NB4 (cell line): Measurements from ENCODE around the gene FAM229B.
A peak's percentile ranks its signal among the peaks of the same experiment; 100 is the strongest.
"Not testable (repeated sequence)": the region's sequence is repeated elsewhere in the genome, so short reads cannot be mapped to it uniquely, and the experiment has no call there.

Source experiments
- DNase-seq: peaks from one replicate; pipeline ENCODE4 v3.0.0; 2010; ENCODE audit warnings: low read depth
- H3K4me3 ChIP-seq: one replicate; pipeline ENCODE4 v1.5.1; 2011; ENCODE audit warnings: mild to moderate bottlenecking, low read depth, low read length, moderate library complexity
- MYC ChIP-seq: IDR thresholded peaks from 2 replicates; pipeline ENCODE4 v1.6.1; 2011; ENCODE audit warnings: low read depth, low read length
- POLR2A ChIP-seq: IDR thresholded peaks from 2 replicates; pipeline ENCODE4 v1.6.1; 2011; ENCODE audit warnings: mild to moderate bottlenecking; ENCODE audit not compliant: insufficient read length; ENCODE audit errors: extremely low read depth
- TF ChIP-seq, protein P1 (sequence below): IDR thresholded peaks from one replicate; pipeline ENCODE4 v1.5.1; 2012; ENCODE audit warnings: low read depth, low read length
- TF ChIP-seq, protein P2 (sequence below): IDR thresholded peaks from 2 replicates; pipeline ENCODE4 v1.6.1; 2011; ENCODE audit warnings: low read depth, low read length

Gene FAM229B

DNA sequence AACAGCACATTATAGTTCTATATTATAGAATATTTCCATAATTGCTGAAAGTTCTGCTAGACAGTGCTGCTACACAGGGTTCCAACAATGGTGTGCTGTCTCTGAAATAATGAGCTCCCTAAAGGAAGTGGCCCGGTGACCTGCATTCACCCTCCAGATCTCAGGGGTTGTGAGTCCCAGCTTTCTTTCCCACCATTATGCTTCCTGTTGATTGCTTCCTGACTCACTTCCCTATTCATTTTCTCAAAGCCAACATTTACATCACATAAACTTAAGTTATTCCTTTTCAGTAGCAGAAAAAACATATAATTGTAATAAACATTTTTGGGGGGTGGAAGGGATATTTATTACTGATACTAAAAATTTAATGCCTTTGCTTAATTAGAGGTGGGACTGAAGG is 46.4 kb upstream of the FAM229B start:
- DNase-seq, result no peak
- H3K4me3 ChIP-seq, result no peak overlapping the region
- TF ChIP-seq POLR2A (no peak), MYC (no peak)
- TF ChIP-seq, protein P1, sequence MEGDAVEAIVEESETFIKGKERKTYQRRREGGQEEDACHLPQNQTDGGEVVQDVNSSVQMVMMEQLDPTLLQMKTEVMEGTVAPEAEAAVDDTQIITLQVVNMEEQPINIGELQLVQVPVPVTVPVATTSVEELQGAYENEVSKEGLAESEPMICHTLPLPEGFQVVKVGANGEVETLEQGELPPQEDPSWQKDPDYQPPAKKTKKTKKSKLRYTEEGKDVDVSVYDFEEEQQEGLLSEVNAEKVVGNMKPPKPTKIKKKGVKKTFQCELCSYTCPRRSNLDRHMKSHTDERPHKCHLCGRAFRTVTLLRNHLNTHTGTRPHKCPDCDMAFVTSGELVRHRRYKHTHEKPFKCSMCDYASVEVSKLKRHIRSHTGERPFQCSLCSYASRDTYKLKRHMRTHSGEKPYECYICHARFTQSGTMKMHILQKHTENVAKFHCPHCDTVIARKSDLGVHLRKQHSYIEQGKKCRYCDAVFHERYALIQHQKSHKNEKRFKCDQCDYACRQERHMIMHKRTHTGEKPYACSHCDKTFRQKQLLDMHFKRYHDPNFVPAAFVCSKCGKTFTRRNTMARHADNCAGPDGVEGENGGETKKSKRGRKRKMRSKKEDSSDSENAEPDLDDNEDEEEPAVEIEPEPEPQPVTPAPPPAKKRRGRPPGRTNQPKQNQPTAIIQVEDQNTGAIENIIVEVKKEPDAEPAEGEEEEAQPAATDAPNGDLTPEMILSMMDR, result no peak
- TF ChIP-seq, protein P2, sequence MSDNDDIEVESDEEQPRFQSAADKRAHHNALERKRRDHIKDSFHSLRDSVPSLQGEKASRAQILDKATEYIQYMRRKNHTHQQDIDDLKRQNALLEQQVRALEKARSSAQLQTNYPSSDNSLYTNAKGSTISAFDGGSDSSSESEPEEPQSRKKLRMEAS, result no peak

DNA sequence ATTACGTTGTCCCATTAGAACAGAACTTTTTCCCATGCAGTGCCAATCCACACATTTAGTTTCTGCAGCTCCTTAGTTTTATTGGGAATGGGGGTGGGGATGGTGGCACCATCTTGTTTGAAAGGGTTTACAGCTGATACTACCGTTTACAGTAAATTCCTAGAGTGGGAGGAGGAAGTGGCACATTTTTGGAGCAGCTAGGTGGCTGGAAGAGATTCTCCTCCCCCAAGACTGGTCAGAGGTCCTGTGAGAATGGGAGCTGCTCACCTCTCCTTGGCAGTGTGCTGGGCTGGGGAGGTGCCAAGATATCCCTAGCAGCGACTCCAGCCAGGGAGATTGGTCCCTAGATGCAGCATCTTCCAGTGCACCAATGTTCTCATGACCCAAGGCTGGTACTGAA is 45.9 kb upstream of the FAM229B start:
- TF ChIP-seq POLR2A (no peak), MYC (no peak)
- TF ChIP-seq, protein P2, result no peak
- TF ChIP-seq, protein P1, result no peak
- DNase-seq, result no peak
- H3K4me3 ChIP-seq, result no peak overlapping the region

DNA sequence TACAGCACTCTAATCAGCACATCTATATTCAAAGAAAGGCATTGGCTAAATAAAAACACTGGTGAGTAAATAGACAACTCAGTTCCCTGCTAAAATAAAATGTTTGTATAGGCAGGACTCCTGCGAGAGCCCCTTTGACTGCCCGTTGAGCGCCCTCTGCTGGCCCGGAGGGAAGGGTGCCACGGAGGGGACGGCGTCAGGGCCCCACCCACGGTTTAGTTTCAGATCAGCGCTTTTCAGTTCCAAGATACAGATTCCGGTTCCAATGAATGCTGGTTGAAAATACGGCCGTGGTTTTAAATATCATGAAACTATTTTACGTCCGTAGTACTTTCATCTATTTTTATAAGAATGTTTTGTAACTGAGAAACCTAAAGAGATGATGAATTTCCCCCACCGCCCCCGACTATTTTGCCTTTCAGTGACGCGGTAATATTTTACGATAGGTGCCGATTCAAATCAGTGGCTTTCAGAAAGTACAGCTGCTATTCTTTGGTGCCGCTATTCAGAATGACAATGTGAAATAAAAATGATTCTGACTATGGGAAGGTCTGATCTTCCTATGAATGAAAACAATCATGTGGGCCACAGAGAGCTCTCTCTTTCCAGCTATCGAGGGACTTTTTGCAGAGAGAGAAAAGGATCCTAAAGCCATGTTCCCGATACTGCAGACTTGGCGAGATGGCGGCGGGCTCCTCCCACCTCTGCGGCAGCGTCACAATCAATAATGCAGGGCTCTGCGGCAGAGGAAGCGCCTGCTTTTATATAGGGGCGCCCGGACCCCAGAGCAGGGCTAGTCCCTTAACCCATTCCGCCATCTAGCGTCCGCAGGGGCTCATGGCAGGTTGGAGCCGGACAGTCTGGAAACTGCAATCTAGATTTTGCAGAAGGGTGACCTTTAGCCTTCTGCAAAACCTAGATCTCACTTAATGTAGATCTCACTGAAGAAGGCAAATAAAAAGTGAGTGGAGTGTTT is 44.1 kb upstream of the FAM229B start:
- peak overlapping the region; percentile 89 for H3K4me3 ChIP-seq
- TF ChIP-seq, protein P1, result peak; percentile 98
- TF ChIP-seq MYC, result no peak
- peak; percentile 95 for DNase-seq

DNA sequence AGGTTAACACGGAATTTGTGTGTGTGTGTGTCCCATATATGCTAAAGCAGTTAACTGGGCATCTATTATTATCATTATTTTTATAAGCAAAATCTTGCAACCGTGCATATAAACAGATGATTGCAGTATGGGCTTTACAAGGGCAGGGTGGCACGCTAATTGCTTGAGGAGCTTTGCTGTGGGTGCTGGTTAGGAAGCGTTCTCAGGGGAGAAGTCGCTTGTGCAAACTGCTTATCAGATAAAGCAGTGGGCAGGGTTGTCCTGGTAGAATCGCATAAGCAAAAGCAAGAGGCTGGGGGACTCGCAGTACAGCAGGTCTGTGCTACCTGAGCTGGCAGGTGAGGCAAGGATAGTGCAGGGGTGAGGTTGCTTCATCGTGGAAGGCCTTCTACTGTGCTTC is 43.2 kb upstream of the FAM229B start:
- H3K4me3 ChIP-seq, result no peak overlapping the region
- TF ChIP-seq POLR2A (no peak), MYC (no peak)
- TF ChIP-seq, protein P2, result no peak
- TF ChIP-seq, protein P1, result no peak
- DNase-seq, result peak; percentile 69

DNA sequence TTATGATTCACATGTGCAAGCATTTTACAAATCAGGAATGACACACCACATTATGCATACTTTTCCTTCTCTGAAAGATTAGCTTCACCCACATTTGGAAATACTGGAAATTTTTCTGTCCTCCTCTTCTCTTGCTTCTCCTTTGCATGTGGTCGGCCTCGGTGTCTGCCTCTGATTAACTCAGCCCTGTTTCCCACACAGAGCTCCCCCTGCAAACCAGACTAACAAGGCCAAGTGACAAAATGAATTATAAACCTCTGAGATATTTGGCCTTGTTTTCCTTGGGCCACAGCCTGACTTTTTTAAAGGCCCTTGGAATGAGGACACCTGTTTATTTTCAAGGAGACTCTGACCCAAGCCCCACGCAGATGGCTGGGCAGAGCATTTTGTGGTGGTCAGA is 42.5 kb upstream of the FAM229B start:
- TF ChIP-seq MYC (no peak), POLR2A (no peak)
- TF ChIP-seq, protein P2, result no peak
- TF ChIP-seq, protein P1, result no peak
- no peak for DNase-seq
- H3K4me3 ChIP-seq, result no peak overlapping the region

DNA sequence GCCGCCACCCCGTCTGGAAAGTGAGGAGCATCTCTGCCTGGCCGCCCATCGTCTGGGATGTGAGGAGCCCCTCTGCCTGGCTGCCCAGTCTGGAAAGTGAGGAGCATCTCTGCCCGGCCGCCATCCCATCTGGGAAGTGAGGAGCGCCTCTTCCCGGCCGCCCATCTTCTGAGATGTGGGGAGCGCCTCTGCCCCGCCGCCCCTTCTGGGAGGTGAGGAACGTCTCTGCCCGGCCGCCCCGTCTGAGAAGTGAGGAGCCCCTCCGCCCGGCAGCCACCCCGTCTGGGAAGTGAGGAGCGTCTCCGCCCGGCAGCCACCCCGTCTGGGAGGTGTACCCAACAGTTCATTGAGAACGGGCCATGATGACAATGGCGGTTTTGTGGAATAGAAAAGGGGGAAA is 39.9 kb upstream of the FAM229B start:
- not testable (repeated sequence) for H3K4me3 ChIP-seq, DNase-seq
